Choroid plexus epithelial cell (primary cell): ENCODE results near the gene CD34.
"Not testable (repeated sequence)": the region's sequence is repeated elsewhere in the genome, so short reads cannot be mapped to it uniquely, and the experiment has no call there.

Experiments
- DNase-seq: peaks from one replicate; pipeline ENCODE4 v3.0.0-alpha.2; 2010; ENCODE audit warnings: low read depth
- H3K4me3 ChIP-seq: 2 replicates; pipeline ENCODE4 v1.5.1; 2011; ENCODE audit warnings: low read depth, mild to moderate bottlenecking, control low read depth, low read length, moderate library complexity
- TF ChIP-seq, protein P1 (sequence below): conservative IDR thresholded peaks from 2 replicates; pipeline ENCODE4 v1.5.1; 2011; ENCODE audit warnings: low read depth, mild to moderate bottlenecking, control low read depth, inconsistent platforms, low read length, moderate library complexity

CD34 gene

DNA sequence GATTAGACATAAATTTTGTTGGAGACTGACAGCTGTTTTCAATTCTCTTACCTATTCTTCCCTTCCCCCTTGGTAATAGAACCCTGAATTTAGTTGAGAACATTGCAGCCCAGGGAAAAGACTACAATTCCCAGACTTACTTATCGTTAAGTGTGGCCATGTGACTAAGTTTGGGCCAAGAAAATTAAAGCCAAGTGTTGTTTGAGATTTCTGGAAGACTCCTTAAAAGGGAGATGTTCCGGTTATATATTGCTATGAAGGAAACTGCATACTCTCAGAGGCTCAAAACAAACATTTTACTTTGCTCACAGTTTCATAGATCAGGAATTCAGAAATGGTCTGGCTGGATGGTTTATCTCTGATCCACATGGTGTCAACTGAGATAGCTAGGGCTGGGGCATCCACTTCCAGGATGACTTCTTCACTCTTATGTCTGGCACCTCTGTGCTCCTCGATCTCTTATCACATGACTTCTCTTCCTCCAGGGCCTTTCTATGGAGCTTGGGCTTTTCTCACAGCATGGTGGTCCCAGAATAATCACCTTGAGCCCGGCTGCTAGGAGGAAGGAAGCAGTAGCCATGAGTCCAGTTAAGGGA, 22.4 kb upstream of the CD34 start:
- no peak for DNase-seq
- no peak overlapping the region for H3K4me3 ChIP-seq
- TF ChIP-seq, protein P1, sequence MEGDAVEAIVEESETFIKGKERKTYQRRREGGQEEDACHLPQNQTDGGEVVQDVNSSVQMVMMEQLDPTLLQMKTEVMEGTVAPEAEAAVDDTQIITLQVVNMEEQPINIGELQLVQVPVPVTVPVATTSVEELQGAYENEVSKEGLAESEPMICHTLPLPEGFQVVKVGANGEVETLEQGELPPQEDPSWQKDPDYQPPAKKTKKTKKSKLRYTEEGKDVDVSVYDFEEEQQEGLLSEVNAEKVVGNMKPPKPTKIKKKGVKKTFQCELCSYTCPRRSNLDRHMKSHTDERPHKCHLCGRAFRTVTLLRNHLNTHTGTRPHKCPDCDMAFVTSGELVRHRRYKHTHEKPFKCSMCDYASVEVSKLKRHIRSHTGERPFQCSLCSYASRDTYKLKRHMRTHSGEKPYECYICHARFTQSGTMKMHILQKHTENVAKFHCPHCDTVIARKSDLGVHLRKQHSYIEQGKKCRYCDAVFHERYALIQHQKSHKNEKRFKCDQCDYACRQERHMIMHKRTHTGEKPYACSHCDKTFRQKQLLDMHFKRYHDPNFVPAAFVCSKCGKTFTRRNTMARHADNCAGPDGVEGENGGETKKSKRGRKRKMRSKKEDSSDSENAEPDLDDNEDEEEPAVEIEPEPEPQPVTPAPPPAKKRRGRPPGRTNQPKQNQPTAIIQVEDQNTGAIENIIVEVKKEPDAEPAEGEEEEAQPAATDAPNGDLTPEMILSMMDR, result no peak

DNA sequence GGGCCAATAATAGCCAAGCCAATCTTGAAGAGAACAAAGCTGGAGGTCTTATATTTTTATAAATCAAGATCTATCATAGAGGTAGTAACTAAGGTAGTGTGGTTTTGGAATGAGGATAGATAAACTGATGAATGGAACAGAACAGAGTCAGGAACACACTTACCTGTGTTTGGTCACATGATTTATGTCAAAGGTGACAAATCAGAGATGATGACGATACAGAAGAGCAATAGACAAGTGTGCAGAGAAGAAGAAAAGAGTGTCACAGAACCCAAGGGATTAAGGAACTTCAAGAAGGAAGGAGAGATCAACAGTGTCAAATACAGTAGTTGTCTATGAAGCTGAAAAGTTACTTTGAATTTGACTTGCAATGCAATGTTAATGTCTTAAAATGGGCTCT, 16.1 kb upstream of the CD34 start:
- no peak overlapping the region for H3K4me3 ChIP-seq
- DNase-seq, result no peak
- TF ChIP-seq, protein P1, result no peak

DNA sequence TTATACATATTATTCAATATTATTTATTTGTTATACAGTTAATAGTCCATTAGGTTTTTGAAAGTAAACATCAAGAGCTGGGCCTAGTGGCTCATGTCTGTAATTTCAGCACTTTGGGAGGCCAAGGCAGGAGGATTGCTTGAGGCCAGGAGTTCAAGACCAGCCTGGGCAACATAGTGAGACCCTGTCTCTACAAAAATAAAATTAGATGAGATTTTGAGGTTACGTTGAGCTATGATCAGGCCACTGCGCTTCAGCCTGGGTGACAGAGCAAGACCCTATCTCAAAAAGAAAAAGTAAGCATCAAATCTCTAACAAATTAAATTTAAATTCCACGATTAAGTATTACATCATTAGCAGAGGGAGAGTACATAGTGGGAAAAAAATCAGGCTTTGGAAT, 15.0 kb upstream of the CD34 start:
- DNase-seq, result not testable (repeated sequence)

DNA sequence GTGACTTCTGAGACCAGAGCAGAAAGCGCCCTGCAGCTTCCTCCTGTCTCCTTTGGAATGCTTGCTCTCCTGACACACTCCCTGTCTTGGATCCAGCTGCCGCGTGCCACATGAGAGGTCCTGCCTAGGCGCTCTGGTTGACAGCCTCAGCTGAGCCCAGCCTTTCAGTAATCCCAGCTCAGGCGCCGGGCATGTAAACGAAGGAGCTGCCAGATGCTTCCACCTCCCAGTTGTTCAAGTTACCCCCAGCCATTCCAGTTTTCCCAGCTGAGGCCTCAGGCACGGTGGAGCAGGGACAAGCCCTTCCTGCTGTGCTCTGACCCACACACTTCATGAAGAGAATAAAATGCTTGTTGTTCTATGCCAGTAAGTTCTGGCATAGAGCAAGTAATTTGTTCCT, 14.3 kb upstream of the CD34 start:
- TF ChIP-seq, protein P1, result no peak
- peak; percentile 9 for DNase-seq
- no peak overlapping the region for H3K4me3 ChIP-seq

More for the DNA sequence above, 15.0 kb upstream of the CD34 start:
- H3K4me3 ChIP-seq, result not testable (repeated sequence)

DNA sequence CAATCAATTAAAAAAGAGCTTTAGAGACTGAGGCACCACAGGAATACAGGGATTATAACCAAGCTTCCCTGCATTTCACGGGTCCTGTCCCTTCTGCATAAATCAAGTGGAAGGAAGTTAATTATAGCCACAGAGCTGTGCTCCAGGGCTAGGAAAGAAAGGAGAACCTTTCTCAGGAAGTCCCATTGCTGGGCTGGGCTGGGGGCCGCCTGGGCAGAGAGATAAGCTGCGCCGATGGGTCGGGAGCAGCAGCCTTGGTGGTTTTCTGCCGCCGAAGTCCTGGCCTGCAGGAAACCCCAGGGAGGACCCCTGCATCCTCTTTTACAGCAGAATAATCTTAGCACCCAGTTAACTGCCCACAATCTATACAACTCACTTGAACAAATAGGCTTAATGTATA, 12.6 kb upstream of the CD34 start:
- TF ChIP-seq, protein P1, result no peak
- no peak overlapping the region for H3K4me3 ChIP-seq
- DNase-seq, result no peak

DNA sequence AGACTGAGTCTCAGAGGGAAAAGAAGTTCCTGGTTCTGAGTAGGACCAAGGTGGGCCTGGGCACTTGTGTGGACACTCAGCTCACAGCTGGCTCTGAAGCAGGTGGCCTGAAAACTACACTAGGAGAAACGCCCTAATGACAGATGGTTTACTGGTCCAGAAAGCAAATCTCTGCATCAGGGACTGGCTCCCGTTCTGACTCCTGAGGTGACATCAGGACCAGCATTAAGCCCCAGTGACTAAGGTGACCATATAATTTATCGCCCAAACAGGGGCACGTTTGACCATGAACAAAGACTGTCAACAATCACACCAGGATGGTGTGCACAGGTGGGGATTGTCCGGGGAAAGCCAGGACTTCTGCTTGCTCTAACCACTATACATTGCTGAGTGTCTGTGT, 12.2 kb upstream of the CD34 start:
- DNase-seq, result no peak
- TF ChIP-seq, protein P1, result no peak

DNA sequence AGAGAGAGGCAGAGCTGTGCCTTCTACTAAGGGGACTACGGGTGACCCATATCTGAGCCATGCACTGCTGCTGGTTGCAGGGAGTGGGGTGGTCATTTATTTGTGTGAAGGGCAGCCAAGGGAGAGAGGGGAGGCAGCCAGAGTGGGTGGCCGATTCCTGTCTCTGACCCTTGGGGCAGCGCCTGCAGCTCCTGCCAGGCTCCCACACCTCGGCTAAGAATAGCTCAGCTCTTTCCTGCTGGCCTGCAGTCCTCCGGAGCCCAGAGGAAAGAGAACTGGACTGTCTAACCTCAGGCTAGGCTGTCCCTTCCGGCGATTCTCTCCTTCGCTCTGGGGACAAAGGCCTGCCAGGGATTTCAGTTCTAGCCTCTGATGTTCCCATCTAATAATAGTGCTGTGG, 11.6 kb upstream of the CD34 start:
- DNase-seq, result no peak
- TF ChIP-seq, protein P1, result no peak

More for the DNA sequence above, 12.2 kb upstream of the CD34 start:
- no peak overlapping the region for H3K4me3 ChIP-seq

More for the DNA sequence above, 11.6 kb upstream of the CD34 start:
- H3K4me3 ChIP-seq, result no peak overlapping the region
